ENCODE results near the gene NCOA5.
"Not testable (repeated sequence)": the region's sequence is repeated elsewhere in the genome, so short reads cannot be mapped to it uniquely, and the experiment has no call there.

NCOA5 gene

DNA sequence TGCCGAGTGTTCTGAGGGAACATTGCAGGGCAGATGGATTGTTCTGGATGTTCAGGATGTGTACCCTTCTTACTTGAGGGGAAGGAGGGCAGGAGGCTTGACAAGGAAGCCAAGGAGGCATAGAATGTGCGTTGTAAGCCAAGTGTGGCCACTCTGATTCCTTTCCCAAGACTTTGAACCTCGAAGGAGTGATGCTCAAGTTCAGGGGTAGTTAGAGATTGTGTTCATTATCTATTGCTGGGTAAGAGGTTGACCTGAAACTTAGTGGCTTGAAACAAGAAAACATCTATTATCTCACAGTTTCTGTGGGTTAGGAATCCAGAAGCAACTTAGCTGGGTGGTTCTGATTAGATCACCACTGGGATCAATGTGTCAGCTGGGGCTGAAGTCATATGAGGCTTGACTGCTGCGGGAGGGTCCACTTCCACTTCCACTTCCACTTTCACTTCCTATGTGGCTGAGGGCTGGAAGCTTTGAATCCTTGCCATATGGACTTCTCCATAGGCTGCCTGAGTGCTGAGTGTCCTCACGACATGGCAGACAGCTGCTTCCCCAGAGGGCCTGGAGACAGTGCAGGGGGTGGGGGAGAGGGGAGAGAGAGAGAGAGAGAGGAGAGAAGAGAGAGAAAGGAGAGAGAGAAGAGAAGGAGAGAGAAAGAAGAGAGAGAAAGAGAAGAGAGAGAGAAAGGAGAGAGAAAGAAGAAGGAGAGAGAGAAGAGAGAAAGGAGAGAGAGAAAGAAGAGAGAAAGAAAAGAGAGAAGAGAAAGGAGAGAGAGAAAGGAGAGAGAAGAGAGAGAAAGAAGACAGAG, 21.5 kb upstream of the NCOA5 start:
- peak overlapping the region; percentile 36 for H3K27ac Mint-ChIP-seq
- H3K36me3 Mint-ChIP-seq (ENCODE audit: low read depth): no peaks in the 10 kb centered on the region
- H3K4me3 Mint-ChIP-seq: no peak overlapping the region
- H3K4me1 Mint-ChIP-seq (ENCODE audit: low read depth): peaks cover 20% of the 10 kb centered on the region
- H3K27me3 Mint-ChIP-seq: peaks cover 35% of the 10 kb centered on the region
- no peaks in the 10 kb centered on the region for H3K9me3 Mint-ChIP-seq

DNA sequence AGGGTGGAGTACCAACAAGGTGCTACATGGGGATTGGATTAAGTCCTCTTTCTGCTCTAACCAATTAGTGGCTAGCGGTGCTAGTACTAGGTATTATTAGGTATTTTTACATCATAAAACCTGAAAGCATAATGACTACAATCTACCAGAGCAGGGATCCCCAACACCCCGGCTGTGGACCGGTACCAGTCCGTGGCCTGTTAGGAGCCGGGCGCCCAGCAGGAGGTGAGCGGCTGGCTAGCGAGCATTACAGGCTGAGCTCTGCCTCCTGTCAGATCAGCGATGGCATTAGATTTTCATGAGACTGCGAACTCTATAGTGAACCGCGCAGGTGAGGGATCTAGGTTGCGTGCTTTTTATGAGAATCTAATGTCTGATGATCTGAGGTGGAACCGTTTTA, 19.2 kb upstream of the NCOA5 start:
- Mint-ChIP-seq H3K4me3 (no peak overlapping the region), H3K4me1 (ENCODE audit: low read depth) (peaks cover 15% of the 10 kb centered on the region), H3K27me3 (peaks cover 43% of the 10 kb centered on the region), H3K9me3 (no peaks in the 10 kb centered on the region), H3K36me3 (ENCODE audit: low read depth) (no peaks in the 10 kb centered on the region), H3K27ac (peak overlapping the region; percentile 1)

DNA sequence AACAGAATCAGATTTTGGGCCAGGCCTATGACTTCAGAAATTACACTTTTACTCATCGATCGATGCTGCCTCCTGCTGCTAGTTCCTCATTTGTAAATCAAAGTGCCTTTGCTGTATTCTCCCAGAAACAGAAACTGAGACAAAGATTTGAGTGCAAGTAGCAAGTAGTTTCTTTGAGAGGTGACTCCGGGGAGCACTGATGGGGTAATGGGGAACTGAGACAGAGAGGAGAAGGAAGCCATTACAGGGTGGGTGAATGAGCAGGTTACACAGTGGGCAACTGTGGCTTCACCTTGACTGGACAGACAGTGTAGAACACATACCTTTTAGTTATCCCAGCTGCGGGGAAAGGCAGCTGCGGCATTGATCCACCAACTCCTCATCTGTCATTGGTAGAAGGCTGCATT, 18.7 kb upstream of the NCOA5 start:
- Mint-ChIP-seq H3K4me1 (ENCODE audit: low read depth) (peaks cover 15% of the 10 kb centered on the region), H3K27me3 (peaks cover 44% of the 10 kb centered on the region), H3K36me3 (ENCODE audit: low read depth) (no peaks in the 10 kb centered on the region), H3K9me3 (no peaks in the 10 kb centered on the region), H3K4me3 (peak overlapping the region; percentile 0), H3K27ac (peak overlapping the region; percentile 1)

DNA sequence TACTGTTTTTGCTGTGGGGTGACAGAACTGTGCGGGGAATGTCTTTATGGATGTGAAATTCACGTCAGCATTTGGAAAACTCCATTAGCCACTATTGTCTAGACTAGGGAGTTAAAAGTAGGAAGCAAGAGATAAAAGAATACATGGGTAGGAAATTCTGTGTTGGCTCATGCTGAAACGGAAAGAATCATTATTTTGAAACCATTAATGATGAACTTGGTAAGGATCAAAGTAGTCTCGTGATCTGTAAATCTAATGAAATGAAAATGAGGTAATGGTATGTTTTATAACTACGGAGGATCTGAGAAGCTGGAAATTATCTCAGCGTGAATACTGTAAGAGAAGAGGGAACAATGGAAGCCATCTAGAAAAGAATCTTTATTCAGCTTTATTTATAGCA, 17.3 kb upstream of the NCOA5 start:
- no peak overlapping the region for H3K4me3 Mint-ChIP-seq
- no peaks in the 10 kb centered on the region for H3K36me3 Mint-ChIP-seq (ENCODE audit: low read depth)
- peaks cover 54% of the 10 kb centered on the region for H3K27me3 Mint-ChIP-seq
- H3K27ac Mint-ChIP-seq: no peak overlapping the region
- H3K4me1 Mint-ChIP-seq (ENCODE audit: low read depth): peaks cover 15% of the 10 kb centered on the region
- no peaks in the 10 kb centered on the region for H3K9me3 Mint-ChIP-seq

DNA sequence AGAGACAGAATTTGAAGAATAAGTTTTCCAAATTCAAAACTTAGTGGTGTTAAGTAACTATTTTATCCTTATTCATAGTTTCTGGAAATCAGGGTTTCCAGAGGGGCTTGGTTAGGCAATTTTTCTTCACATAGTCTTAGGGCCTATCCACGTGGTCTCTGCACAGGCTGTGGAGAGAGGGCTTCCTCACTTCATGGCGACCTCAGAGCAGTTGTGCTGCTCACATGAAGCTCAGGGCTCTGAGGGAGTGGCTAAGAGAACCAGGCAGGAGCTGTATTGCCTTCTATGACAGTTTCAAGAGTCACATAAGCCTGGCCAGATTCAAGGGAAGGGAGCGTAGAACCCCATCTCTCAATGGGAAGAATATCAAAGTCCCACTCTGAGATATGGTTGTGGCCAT, 14.5 kb upstream of the NCOA5 start:
- Mint-ChIP-seq H3K36me3 (ENCODE audit: low read depth) (no peaks in the 10 kb centered on the region), H3K27me3 (peaks cover 65% of the 10 kb centered on the region), H3K4me3 (no peak overlapping the region), H3K9me3 (no peaks in the 10 kb centered on the region), H3K27ac (no peak overlapping the region), H3K4me1 (ENCODE audit: low read depth) (peaks cover 7% of the 10 kb centered on the region)

DNA sequence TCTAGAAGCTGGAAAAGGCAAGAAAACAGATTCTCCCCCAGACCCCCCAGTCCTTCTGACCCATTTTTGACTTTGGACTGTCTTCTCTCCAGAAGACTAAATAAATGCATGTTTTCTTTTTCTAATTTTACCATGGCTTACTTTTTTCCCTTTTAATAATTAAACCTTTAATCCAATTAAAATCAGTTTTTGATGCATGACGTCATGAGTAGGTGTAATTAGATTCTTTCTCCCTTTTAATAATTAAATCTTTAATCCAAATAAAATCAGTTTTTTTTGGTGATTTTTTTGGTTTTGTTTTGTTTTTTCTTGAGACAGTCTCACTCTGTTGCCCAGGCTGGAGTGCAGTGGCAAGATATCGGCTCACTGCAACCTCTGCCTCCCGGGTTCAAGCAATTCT, 13.2 kb upstream of the NCOA5 start:
- Mint-ChIP-seq H3K4me3 (no peak overlapping the region), H3K4me1 (ENCODE audit: low read depth) (peaks cover 7% of the 10 kb centered on the region), H3K27me3 (peaks cover 61% of the 10 kb centered on the region), H3K27ac (no peak overlapping the region), H3K36me3 (ENCODE audit: low read depth) (no peaks in the 10 kb centered on the region), H3K9me3 (no peaks in the 10 kb centered on the region)

DNA sequence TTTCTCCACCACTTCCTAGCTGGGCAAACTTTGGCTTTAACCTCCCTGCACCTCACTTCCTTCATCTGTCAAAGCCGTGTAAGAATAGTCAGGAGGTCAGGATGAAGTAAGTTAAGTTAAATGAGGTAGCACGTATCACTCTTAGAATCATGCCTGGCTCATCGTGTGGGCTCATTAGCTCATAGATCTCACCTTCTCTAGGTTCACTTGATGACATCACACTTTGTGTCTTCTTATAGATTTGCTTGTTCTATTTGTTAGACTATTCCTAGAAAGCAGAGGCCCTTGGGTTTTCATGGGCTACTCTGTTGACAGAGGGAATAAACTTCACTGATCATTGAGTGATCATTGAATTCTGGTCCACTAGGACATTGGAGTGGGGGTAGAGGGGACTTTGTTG, 12.2 kb upstream of the NCOA5 start:
- H3K9me3 Mint-ChIP-seq: no peaks in the 10 kb centered on the region
- H3K27ac Mint-ChIP-seq: no peak overlapping the region
- no peaks in the 10 kb centered on the region for H3K36me3 Mint-ChIP-seq (ENCODE audit: low read depth)
- H3K4me3 Mint-ChIP-seq: no peak overlapping the region
- peaks cover 55% of the 10 kb centered on the region for H3K27me3 Mint-ChIP-seq
- peaks cover 4% of the 10 kb centered on the region for H3K4me1 Mint-ChIP-seq (ENCODE audit: low read depth)

DNA sequence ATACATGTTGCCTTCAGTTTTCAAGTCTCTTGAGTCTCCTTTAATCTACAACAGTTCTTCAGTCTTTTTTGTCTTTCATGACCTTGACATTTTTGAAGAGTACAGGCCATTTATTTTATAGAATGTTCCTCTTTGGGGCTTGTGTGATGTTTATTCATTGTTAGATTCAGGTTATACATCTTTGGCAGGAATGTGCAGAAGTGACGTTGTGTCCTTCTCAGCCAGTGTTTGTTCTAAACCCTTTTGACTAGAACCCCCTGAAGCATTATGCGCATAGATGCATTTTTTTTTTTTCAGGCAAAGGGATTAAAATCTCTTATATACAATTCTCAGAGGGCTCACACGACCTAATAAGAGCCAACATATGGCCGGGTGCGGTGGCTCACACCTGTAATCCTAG, 11.2 kb upstream of the NCOA5 start:
- Mint-ChIP-seq H3K4me1 (ENCODE audit: low read depth) (peaks cover 4% of the 10 kb centered on the region), H3K4me3 (no peak overlapping the region), H3K27ac (no peak overlapping the region), H3K36me3 (ENCODE audit: low read depth) (no peaks in the 10 kb centered on the region), H3K9me3 (no peaks in the 10 kb centered on the region), H3K27me3 (peaks cover 58% of the 10 kb centered on the region)

DNA sequence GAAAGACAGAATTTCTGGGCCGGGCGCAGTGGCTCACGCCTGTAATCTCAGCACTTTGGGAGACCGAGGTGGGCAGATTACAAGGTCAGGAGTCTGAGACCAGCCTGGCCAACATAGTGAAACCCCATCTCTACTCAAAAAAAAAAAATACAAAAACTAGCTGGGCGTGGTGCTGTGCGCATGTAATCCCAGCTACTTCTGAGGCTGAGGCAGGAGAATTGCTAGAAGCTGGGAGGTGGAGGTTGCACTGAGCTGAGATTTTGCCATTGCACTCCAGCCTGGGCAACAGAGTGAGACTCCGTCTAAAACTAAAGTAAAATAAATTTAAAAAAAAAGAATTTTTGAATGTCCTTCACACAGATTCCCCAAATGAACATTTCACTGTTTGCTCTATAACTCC, 10.7 kb upstream of the NCOA5 start:
- H3K4me3 Mint-ChIP-seq; H3K9me3 Mint-ChIP-seq; H3K4me1 Mint-ChIP-seq (ENCODE audit: low read depth); H3K36me3 Mint-ChIP-seq (ENCODE audit: low read depth); H3K27ac Mint-ChIP-seq: not testable (repeated sequence)
- peaks cover 55% of the 10 kb centered on the region for H3K27me3 Mint-ChIP-seq

DNA sequence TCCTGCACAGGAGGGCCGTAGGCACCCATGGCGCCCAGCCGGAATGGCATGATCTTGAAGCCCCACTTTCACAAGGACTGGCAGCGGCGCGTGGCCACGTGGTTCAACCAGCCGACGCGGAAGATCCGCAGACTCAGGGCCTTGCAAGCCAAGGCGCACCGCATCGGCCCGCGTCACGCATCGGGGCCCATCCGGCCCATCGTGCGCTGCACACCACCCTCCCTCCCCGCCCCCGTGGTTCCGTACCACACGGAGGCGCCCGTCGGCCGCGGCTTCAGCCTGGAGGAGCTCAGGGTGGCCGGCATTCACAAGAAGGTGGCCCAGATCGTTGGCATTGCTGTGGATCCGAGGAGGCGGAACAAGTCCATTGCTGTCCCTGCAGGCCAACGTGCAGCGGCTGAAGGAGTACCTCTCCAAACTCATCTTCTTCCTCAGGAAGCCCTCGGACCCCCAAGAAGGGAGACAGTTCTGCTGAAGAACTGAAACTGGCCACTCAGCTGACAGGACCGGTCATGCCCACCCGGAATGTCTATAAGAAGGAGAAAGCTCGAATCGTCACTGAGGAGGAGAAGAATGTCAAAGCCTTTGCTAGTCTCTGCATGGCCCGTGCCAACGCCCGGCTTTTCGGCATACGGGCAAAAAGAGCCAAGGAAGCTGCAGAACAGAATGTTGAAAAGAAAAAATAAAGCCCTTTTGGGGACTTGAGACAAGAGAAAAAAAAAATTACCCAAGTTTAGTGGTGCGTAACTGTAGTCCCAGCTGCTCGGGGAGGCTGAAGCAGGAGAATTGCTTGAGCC, 9.9 kb upstream of the NCOA5 start:
- Mint-ChIP-seq H3K27me3 (peaks cover 47% of the 10 kb centered on the region), H3K27ac (no peak overlapping the region), H3K4me1 (ENCODE audit: low read depth) (peaks cover 4% of the 10 kb centered on the region), H3K36me3 (ENCODE audit: low read depth) (no peaks in the 10 kb centered on the region), H3K4me3 (no peak overlapping the region), H3K9me3 (no peaks in the 10 kb centered on the region)

DNA sequence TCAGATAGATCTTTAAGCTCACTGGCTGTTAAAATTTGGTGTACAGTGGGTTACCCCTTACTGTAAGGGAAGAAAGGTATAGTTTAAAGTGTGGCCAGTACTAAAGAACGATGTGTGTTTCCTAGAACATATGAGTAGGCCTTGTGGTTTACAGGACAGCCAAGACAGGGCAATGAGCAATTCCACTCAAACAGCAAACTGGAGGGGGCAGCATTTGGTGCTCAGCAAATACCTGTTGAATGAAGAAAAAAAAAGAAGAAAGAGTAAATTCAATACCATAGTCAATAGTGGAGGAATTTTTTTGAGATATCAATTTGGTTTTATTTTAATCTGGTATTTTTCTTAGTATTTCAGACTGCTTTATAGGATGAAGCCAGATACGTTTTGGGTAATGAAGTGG, 3.8 kb upstream of the NCOA5 start:
- Mint-ChIP-seq H3K27ac (no peak overlapping the region), H3K4me3 (no peak overlapping the region), H3K9me3 (no peaks in the 10 kb centered on the region), H3K4me1 (ENCODE audit: low read depth) (peaks cover 15% of the 10 kb centered on the region), H3K27me3 (peaks cover 6% of the 10 kb centered on the region), H3K36me3 (ENCODE audit: low read depth) (peaks cover 3% of the 10 kb centered on the region)

DNA sequence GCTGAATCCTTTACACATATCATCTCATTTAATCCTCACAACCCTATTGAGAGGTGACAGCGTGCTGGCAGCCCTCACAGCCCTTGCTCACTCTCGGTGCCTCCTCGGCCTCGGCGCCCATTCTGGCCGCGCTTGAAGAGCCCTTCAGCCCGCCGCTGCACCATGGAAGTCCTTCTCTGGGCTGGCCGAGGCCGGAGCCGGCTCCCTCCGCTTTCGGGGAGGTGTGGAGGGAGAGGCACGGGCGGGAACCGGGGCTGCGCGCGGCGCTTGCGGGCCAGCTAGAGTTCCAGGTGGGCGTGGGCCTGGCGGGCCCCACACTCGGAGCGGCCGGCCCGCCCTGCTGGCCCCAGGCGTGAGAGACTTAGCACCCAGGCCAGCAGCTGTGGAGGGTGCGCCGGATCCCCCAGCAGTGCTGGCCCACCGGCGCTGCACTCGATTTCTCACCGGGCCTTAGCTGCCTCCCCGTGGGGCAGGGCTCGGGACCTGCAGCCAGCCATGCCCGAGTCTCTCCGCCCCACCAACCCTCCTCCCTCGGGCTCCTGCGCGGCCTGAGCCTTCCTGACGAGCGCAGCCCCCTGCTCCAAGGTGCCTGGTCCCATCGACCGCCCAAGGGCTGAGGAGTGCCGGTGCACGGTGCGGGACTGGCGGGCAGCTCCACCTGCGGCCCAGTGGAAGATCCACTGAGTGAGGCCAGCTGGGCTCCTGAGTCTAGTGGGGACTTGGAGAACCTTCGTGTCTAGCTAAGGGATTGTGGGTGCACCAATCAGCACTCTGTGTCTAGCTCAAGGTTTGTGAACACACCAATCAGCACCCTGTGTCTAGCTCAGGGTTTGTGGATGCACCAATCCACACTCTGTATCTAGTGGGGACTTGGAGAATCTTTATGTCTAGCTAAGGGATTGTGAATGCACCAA, 2.1 kb upstream of the NCOA5 start:
- H3K9me3 Mint-ChIP-seq; H3K27me3 Mint-ChIP-seq; H3K27ac Mint-ChIP-seq; H3K36me3 Mint-ChIP-seq (ENCODE audit: low read depth); H3K4me3 Mint-ChIP-seq: not testable (repeated sequence)
- H3K4me1 Mint-ChIP-seq (ENCODE audit: low read depth): peaks cover 31% of the 10 kb centered on the region

DNA sequence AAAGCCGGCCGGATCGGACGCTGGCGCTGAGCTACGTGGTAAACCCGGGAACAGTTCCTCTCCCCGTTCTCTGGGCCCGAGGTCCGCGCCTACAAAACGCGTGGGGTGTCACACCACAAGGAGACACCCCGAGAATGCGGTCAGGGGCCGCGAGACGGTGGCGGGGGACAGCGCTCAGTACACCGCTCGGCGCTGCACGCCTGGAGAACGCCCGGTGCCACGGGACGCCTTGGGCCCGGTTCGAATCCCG, 670 bp downstream of the NCOA5 start:
- Mint-ChIP-seq H3K4me3 (peak overlapping the region; percentile 91), H3K27me3 (no peaks in the 10 kb centered on the region), H3K4me1 (ENCODE audit: low read depth) (peaks cover 59% of the 10 kb centered on the region), H3K27ac (peak overlapping the region; percentile 89), H3K36me3 (ENCODE audit: low read depth) (peaks cover 11% of the 10 kb centered on the region), H3K9me3 (no peaks in the 10 kb centered on the region)

DNA sequence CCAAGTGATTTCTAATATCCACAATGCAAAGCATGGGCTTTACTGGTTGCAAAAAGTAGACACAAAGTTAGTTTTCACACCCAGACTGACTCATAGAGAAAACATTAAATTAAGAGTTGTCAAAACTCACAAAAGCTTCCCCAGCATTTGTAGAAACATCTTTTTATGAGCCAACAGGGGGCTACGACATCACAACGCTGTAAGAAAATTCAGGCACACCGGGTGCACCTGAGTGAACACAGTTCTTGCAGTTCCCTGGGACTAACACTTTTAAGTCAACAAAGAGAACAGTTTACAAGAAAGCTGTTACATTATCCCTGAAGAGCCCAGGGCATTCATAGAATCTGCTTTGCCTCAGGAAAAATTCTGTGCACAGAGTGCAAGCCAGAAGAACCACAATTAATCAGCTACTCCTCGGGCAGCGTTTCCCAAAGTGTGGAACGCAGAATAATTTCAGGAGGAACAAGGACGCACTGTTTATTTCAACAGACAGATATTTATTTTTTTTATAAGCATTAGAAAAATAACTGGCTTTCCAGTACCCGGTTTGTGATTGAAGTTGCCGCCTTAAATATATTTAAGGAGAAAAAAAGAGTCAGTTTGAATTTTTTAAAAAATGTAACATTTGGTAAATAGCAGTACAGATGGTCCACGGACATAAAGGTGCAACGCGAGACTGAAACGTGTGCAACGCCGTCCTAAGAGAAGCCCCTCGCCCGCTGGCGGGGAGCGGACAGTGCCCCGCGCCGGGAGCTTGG, 1.2 kb downstream of the NCOA5 start:
- Mint-ChIP-seq H3K9me3 (no peaks in the 10 kb centered on the region), H3K4me1 (ENCODE audit: low read depth) (peaks cover 64% of the 10 kb centered on the region), H3K4me3 (peak overlapping the region; percentile 91), H3K36me3 (ENCODE audit: low read depth) (peaks cover 11% of the 10 kb centered on the region), H3K27me3 (no peaks in the 10 kb centered on the region), H3K27ac (peak overlapping the region; percentile 89)

All from stimulated activated naive CD8-positive, alpha-beta T cell treated with anti-CD3 and anti-CD28 coated beads, Interleukin-15, Interleukin-2, amounts not matched to agents 100 ng/mL and 50 ng/mL, for 24 hours (primary cell).